Liver (tissue), 3 donors: ENCODE results near the gene IMPA2.

ENCODE experiments used
- CTCF ChIP-seq: fragments of 150-350 bp; IDR thresholded peaks from 2 replicates; pipeline ENCODE4 v1.5.1; 2017; ENCODE audit warnings: improper control_type of control experiment, low read depth, low read length; ENCODE audit not compliant: missing input control
- FOXA1 ChIP-seq: IDR thresholded peaks from 2 replicates; pipeline ENCODE4 v1.6.1; 2016; ENCODE audit warnings: antibody characterized with exemption
- HNF4G ChIP-seq: IDR thresholded peaks from 2 replicates; pipeline ENCODE4 v1.6.1; 2016; ENCODE audit warnings: antibody characterized with exemption
- MAX ChIP-seq: IDR thresholded peaks from 2 replicates; pipeline ENCODE4 v1.6.1; 2016; ENCODE audit warnings: antibody characterized with exemption
- SP1 ChIP-seq: IDR thresholded peaks from 2 replicates; pipeline ENCODE4 v1.6.1; 2018; ENCODE audit warnings: antibody characterized with exemption, mild to moderate bottlenecking
- TAF1 ChIP-seq: conservative IDR thresholded peaks from 2 replicates; pipeline ENCODE4 v1.6.1; 2016; ENCODE audit warnings: antibody characterized with exemption, mild to moderate bottlenecking
- ZBTB33 ChIP-seq: IDR thresholded peaks from 2 replicates; pipeline ENCODE4 v1.6.1; 2016; ENCODE audit warnings: antibody characterized with exemption
- donor health status: healthy.
- donor health status: healthy.

GRCh38 chr18:11993264-11993916, 12.1 kb downstream of the IMPA2 start:
- TF ChIP-seq MAX (no peak), CTCF (no peak), FOXA1 (no peak), TAF1 (no peak), ZBTB33 (no peak), HNF4G (no peak), SP1 (no peak)
